ENCODE results near the gene SLC30A3. TPM values are rescaled to one million over a fixed set of nuclear protein-coding genes. Genes with fewer than 3 reads are reported as not detected.

The SLC30A3 gene
- total and polyA plus RNA-seq, 2 of the 13 experiments (the other 11 are each of a cell fraction or from before 2014, with no cell fraction given), result 0.38 to 0.79 TPM

DNA sequence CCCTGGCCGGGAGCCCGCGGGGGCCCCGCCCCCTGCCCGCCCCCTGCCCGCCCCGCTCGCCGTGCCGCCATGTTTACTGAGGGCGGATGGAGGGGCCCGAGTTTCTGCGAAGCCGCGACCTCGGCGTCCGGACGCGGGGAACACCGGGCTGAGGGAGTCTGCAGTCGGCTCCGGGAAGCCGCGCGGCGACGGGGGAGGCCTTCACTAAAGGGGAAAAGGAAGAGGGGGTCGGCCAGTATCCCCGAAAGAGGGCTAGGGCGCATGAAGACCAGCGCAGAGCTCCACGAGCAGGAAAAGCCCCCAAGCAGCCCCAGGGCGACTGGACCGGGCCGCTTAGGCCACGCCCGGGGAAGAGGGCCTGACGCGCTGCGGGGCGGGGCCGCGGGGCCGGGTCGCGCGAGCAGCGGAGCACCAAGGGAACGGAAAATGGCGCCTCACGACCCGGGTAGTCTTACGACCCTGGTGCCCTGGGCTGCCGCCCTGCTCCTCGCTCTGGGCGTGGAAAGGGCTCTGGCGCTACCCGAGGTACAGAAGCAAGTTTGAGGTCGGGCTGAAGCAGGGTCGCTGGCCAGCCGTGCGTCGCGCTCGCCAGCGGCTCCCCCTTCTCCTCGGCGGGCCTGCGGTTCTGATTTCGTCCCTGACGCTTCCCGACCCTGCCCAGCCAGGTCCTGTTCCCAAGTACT lies 50.8 kb downstream of the SLC30A3 start, which contains the start of the genes ATRAID and SLC5A6 (continued):
- TF ChIP-seq ETV5 (CRISPR knock-in tag; IDR thresholded peaks at IDR 0.05; ENCODE audit: borderline replicate concordance), result peak; percentile 80
- TF ChIP-seq ZNF441 (CRISPR knock-in tag; IDR thresholded peaks at IDR 0.05; ENCODE audit: borderline replicate concordance), result no peak; the same call in 1 of the 2 replicates
- TF ChIP-seq ZNF296 (CRISPR knock-in tag; conservative IDR thresholded peaks at IDR 0.05), result no peak; the same call in 1 of the 2 replicates
- TF ChIP-seq, protein P1, sequence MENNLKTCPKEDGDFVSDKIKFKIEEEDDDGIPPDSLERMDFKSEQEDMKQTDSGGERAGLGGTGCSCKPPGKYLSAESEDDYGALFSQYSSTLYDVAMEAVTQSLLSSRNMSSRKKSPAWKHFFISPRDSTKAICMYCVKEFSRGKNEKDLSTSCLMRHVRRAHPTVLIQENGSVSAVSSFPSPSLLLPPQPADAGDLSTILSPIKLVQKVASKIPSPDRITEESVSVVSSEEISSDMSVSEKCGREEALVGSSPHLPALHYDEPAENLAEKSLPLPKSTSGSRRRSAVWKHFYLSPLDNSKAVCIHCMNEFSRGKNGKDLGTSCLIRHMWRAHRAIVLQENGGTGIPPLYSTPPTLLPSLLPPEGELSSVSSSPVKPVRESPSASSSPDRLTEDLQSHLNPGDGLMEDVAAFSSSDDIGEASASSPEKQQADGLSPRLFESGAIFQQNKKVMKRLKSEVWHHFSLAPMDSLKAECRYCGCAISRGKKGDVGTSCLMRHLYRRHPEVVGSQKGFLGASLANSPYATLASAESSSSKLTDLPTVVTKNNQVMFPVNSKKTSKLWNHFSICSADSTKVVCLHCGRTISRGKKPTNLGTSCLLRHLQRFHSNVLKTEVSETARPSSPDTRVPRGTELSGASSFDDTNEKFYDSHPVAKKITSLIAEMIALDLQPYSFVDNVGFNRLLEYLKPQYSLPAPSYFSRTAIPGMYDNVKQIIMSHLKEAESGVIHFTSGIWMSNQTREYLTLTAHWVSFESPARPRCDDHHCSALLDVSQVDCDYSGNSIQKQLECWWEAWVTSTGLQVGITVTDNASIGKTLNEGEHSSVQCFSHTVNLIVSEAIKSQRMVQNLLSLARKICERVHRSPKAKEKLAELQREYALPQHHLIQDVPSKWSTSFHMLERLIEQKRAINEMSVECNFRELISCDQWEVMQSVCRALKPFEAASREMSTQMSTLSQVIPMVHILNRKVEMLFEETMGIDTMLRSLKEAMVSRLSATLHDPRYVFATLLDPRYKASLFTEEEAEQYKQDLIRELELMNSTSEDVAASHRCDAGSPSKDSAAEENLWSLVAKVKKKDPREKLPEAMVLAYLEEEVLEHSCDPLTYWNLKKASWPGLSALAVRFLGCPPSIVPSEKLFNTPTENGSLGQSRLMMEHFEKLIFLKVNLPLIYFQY (CRISPR knock-in tag; IDR thresholded peaks at IDR 0.05; ENCODE audit: borderline replicate concordance), result peak; percentile 82
- TF ChIP-seq, protein P2, sequence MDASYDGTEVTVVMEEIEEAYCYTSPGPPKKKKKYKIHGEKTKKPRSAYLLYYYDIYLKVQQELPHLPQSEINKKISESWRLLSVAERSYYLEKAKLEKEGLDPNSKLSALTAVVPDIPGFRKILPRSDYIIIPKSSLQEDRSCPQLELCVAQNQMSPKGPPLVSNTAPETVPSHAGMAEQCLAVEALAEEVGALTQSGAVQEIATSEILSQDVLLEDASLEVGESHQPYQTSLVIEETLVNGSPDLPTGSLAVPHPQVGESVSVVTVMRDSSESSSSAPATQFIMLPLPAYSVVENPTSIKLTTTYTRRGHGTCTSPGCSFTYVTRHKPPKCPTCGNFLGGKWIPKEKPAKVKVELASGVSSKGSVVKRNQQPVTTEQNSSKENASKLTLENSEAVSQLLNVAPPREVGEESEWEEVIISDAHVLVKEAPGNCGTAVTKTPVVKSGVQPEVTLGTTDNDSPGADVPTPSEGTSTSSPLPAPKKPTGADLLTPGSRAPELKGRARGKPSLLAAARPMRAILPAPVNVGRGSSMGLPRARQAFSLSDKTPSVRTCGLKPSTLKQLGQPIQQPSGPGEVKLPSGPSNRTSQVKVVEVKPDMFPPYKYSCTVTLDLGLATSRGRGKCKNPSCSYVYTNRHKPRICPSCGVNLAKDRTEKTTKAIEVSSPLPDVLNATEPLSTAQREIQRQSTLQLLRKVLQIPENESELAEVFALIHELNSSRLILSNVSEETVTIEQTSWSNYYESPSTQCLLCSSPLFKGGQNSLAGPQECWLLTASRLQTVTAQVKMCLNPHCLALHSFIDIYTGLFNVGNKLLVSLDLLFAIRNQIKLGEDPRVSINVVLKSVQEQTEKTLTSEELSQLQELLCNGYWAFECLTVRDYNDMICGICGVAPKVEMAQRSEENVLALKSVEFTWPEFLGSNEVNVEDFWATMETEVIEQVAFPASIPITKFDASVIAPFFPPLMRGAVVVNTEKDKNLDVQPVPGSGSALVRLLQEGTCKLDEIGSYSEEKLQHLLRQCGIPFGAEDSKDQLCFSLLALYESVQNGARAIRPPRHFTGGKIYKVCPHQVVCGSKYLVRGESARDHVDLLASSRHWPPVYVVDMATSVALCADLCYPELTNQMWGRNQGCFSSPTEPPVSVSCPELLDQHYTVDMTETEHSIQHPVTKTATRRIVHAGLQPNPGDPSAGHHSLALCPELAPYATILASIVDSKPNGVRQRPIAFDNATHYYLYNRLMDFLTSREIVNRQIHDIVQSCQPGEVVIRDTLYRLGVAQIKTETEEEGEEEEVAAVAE (CRISPR knock-in tag; IDR thresholded peaks at IDR 0.05; ENCODE audit: borderline replicate concordance), result peak; percentile 92
- TF ChIP-seq SETDB1 (CRISPR knock-in tag; IDR thresholded peaks at IDR 0.05; ENCODE audit: borderline replicate concordance), result no peak
- no peak for TF ChIP-seq TSC22D2 (CRISPR knock-in tag; IDR thresholded peaks at IDR 0.05; ENCODE audit: borderline replicate concordance)
- TF ChIP-seq, protein P3, sequence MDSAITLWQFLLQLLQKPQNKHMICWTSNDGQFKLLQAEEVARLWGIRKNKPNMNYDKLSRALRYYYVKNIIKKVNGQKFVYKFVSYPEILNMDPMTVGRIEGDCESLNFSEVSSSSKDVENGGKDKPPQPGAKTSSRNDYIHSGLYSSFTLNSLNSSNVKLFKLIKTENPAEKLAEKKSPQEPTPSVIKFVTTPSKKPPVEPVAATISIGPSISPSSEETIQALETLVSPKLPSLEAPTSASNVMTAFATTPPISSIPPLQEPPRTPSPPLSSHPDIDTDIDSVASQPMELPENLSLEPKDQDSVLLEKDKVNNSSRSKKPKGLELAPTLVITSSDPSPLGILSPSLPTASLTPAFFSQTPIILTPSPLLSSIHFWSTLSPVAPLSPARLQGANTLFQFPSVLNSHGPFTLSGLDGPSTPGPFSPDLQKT (CRISPR knock-in tag; IDR thresholded peaks at IDR 0.05; ENCODE audit: borderline replicate concordance), result no peak
- TF ChIP-seq, protein P4, sequence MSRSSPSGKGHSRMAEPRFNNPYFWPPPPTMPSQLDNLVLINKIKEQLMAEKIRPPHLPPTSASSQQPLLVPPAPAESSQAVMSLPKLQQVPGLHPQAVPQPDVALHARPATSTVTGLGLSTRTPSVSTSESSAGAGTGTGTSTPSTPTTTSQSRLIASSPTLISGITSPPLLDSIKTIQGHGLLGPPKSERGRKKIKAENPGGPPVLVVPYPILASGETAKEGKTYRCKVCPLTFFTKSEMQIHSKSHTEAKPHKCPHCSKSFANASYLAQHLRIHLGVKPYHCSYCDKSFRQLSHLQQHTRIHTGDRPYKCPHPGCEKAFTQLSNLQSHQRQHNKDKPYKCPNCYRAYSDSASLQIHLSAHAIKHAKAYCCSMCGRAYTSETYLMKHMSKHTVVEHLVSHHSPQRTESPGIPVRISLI (CRISPR knock-in tag; IDR thresholded peaks at IDR 0.05; ENCODE audit: borderline replicate concordance), result peak; percentile 32; the same call in 1 of the 2 replicates
- peak; percentile 99 for TF ChIP-seq RBM39 (IDR thresholded peaks at IDR 0.05; ENCODE audit: low read depth, low read length, poor library complexity, severe bottlenecking)
- TF ChIP-seq, protein P5, sequence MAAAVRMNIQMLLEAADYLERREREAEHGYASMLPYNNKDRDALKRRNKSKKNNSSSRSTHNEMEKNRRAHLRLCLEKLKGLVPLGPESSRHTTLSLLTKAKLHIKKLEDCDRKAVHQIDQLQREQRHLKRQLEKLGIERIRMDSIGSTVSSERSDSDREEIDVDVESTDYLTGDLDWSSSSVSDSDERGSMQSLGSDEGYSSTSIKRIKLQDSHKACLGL (CRISPR knock-in tag; IDR thresholded peaks at IDR 0.05), result peak; percentile 76; the same call in 1 of the 2 replicates
- TF ChIP-seq ZNF570 (CRISPR knock-in tag; IDR thresholded peaks at IDR 0.05; ENCODE audit: borderline replicate concordance), result no peak
- TF ChIP-seq, protein P6, sequence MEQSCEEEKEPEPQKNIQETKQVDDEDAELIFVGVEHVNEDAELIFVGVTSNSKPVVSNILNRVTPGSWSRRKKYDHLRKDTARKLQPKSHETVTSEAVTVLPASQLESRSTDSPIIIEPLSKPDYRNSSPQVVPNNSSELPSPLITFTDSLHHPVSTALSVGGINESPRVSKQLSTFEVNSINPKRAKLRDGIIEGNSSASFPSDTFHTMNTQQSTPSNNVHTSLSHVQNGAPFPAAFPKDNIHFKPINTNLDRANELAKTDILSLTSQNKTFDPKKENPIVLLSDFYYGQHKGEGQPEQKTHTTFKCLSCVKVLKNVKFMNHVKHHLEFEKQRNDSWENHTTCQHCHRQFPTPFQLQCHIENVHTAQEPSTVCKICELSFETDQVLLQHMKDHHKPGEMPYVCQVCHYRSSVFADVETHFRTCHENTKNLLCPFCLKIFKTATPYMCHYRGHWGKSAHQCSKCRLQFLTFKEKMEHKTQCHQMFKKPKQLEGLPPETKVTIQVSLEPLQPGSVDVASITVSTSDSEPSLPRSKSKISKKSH (CRISPR knock-in tag; IDR thresholded peaks at IDR 0.05; ENCODE audit: borderline replicate concordance), result peak; percentile 96; the same call in 1 of the 2 replicates
